Small intestine (tissue), 16 donors: ENCODE measurements around the gene SHOC1. TPM values are rescaled to one million over a fixed set of nuclear protein-coding genes. Genes with fewer than 3 reads are reported as not detected.

Experiments used
- DNase-seq, 2 donors: peaks; one replicate each; pipeline versions ENCODE4 v3.0.0 to v3.0.0-alpha.2; 2013
- FAIRE-seq: peaks from 2 replicates; lab custom pipeline; 2012; peaks lifted over from hg19 to GRCh38; lab: Jason Lieb, UNC
- H3K27ac ChIP-seq, 3 donors: one replicate each; pipeline ENCODE4 v1.5.1; 2013; ENCODE audit warnings: low read length in 2 of 3, mild to moderate bottlenecking in 2 of 3, control low read depth in 1 of 3, inconsistent platforms in 1 of 3, low read depth in 1 of 3, moderate library complexity in 1 of 3
- H3K27me3 ChIP-seq, 3 donors: one replicate each; pipeline ENCODE4 v1.6.1; 2013; ENCODE audit warnings: low read length in 3 of 3, inconsistent platforms in 1 of 3; ENCODE audit not compliant: control insufficient read depth in 3 of 3, insufficient read depth in 3 of 3
- H3K36me3 ChIP-seq, 3 donors: one replicate each; pipeline ENCODE4 v1.6.1; 2013; ENCODE audit warnings: low read length in 3 of 3, inconsistent platforms in 1 of 3, low read depth in 1 of 3, mild to moderate bottlenecking in 1 of 3, moderate library complexity in 1 of 3; ENCODE audit not compliant: control insufficient read depth in 3 of 3, insufficient read depth in 2 of 3
- H3K4me1 ChIP-seq, 3 donors: one replicate each; pipeline ENCODE4 v1.6.1; 2013; ENCODE audit warnings: low read length in 2 of 3, inconsistent platforms in 1 of 3, low read depth in 1 of 3, mild to moderate bottlenecking in 1 of 3, moderate library complexity in 1 of 3; ENCODE audit not compliant: control insufficient read depth in 3 of 3, insufficient read depth in 2 of 3
- H3K4me3 ChIP-seq, 3 donors: one replicate each; pipeline ENCODE4 v1.5.1; 2013; ENCODE audit warnings: low read length in 3 of 3, control low read depth in 1 of 3, inconsistent platforms in 1 of 3, low read depth in 1 of 3, mild to moderate bottlenecking in 1 of 3, moderate library complexity in 1 of 3
- H3K9me3 ChIP-seq, 2 donors: one replicate each; pipeline ENCODE4 v1.6.1; 2013; ENCODE audit warnings: low read depth in 1 of 2, low read length in 1 of 2; ENCODE audit not compliant: control insufficient read depth in 2 of 2, insufficient read depth in 1 of 2
- WGBS, 3 donors: extraction: QIAGEN DNeasy Blood & Tissue Kit; methylation state at CpG; one replicate each; pipeline ENCODE4 v1.1.7; 2013; 5-methylcytosine and 5-hydroxymethylcytosine counted together
- long read RNA-seq, 10 donors: transcript quantifications; one replicate each; lab custom pipeline, GENCODE V29; 2026
- polyA plus RNA-seq, 4 donors: library from polyadenylated mRNA; stranded (reverse) in 3 of 4; unstranded in 1 of 4; fragments of 200-250 nt in 3 of 4; fragments of 120-200 nt in 1 of 4; gene quantifications; one replicate each; pipeline versions ENCODE4 v1.2.1 to v1.2.3, GENCODE V29; 2013
- donor health status: healthy with polysubstance abuse.
- donor health status: control.
- donor health status: control.
- donor health status: Bipolar disorder and iron deficiency.
- donor health status: healthy.

SHOC1 gene
- under 1 TPM in 2 of 4 donors, not detected in 2; 0.04 to 0.12 TPM for polyA plus RNA-seq
- long read RNA-seq, donor 1 = 0 reads
- long read RNA-seq, donor 2 = 0 reads
- long read RNA-seq, donor 3 = 0 reads
- long read RNA-seq, donor 4 = 0 reads
- long read RNA-seq, donor 5 = 0 reads
- long read RNA-seq, donor 6 = 0 reads
- long read RNA-seq, donor 7 = 0 reads
- long read RNA-seq, donor 8 = 0 reads
- long read RNA-seq, donor 9 = 0 reads
- long read RNA-seq, donor 10 = 0 reads

GRCh38 chr9:111794835-111795556 is at the start of gene SHOC1:
TSS of gene SHOC1 (minus strand) at chr9:111794937. CDS start at chr9:111791418, 3,519 bp downstream.
- Histone ChIP-seq H3K9me3 (peaks cover 0 to 9% of the 10 kb centered on the region in 2 donors), H3K4me3 (peak within 1 kb of the TSS in 1 of 3 donors; percentile 17), H3K27ac (no peak within 1 kb of the TSS), H3K4me1 (no peaks in the 10 kb centered on the region), H3K36me3 (peaks cover 0 to 5% (median 0%) of the 10 kb centered on the region in 3 donors), H3K27me3 (no peaks in the 10 kb centered on the region)
- peak in 1 of 2 donors; percentile 56 for DNase-seq
- 88 to 89% (median 89%) methylated on average over 28 to 29 of the region's 29 CpGs for WGBS, 3 donors
- no peak for FAIRE-seq

- H3K36me3 ChIP-seq = no peaks in the 10 kb centered on the region
- 86 to 90% (median 89%) methylated on average over 3 of the region's 3 CpGs for WGBS, 3 donors
- no peaks in the 10 kb centered on the region for H3K27me3 ChIP-seq
- H3K9me3 ChIP-seq = no peaks in the 10 kb centered on the region
- no peaks in the 10 kb centered on the region for H3K4me1 ChIP-seq
- FAIRE-seq = no peak
- H3K4me3 ChIP-seq = no peak overlapping the region
- DNase-seq = no peak
- H3K27ac ChIP-seq = no peak overlapping the region
Observed at GRCh38 chr9:111843971-111844370, 49.2 kb upstream of the SHOC1 start.

- FAIRE-seq (no peak), DNase-seq (no peak)
- Histone ChIP-seq H3K27ac (no peak overlapping the region), H3K9me3 (no peaks in the 10 kb centered on the region), H3K27me3 (no peaks in the 10 kb centered on the region), H3K36me3 (no peaks in the 10 kb centered on the region), H3K4me1 (no peaks in the 10 kb centered on the region), H3K4me3 (no peak overlapping the region)
- 91 to 92% (median 92%) methylated on average over 1 of the region's 1 CpG for WGBS, 3 donors
Observed at GRCh38 chr9:111842313-111842712, 47.6 kb upstream of the SHOC1 start.

- Histone ChIP-seq H3K27me3 (no peaks in the 10 kb centered on the region), H3K27ac (no peak overlapping the region), H3K9me3 (no peaks in the 10 kb centered on the region), H3K4me1 (no peaks in the 10 kb centered on the region), H3K4me3 (no peak overlapping the region), H3K36me3 (no peaks in the 10 kb centered on the region)
- DNase-seq (no peak), FAIRE-seq (no peak)
- WGBS, 3 donors = 82 to 91% (median 87%) methylated on average over 1 of the region's 1 CpG
Observed at GRCh38 chr9:111840442-111840841, 45.7 kb upstream of the SHOC1 start.

- Histone ChIP-seq H3K9me3 (no peaks in the 10 kb centered on the region), H3K36me3 (no peaks in the 10 kb centered on the region), H3K27ac (no peak overlapping the region), H3K4me1 (no peaks in the 10 kb centered on the region), H3K4me3 (no peak overlapping the region), H3K27me3 (no peaks in the 10 kb centered on the region)
- FAIRE-seq = no peak
- no peak for DNase-seq
- 79 to 93% (median 86%) methylated on average over 2 of the region's 2 CpGs for WGBS, 3 donors
Observed at GRCh38 chr9:111839987-111840386, 45.2 kb upstream of the SHOC1 start.

- WGBS, 3 donors = 60 to 77% (median 75%) methylated on average over 6 of the region's 6 CpGs
- no peak overlapping the region for H3K4me3 ChIP-seq
- FAIRE-seq (no peak), DNase-seq (peak in 1 of 2 donors; percentile 12)
- no peaks in the 10 kb centered on the region for H3K36me3 ChIP-seq
- H3K9me3 ChIP-seq = no peaks in the 10 kb centered on the region
- no peaks in the 10 kb centered on the region for H3K27me3 ChIP-seq
- no peak overlapping the region for H3K27ac ChIP-seq
- no peaks in the 10 kb centered on the region for H3K4me1 ChIP-seq
Observed at GRCh38 chr9:111839387-111839786, 44.6 kb upstream of the SHOC1 start.

- no peaks in the 10 kb centered on the region for H3K9me3 ChIP-seq
- no peak overlapping the region for H3K4me3 ChIP-seq
- H3K27ac ChIP-seq = no peak overlapping the region
- FAIRE-seq = no peak
- DNase-seq = no peak
- no peaks in the 10 kb centered on the region for H3K36me3 ChIP-seq
- H3K27me3 ChIP-seq = no peaks in the 10 kb centered on the region
- 49 to 82% (median 57%) methylated on average over 2 of the region's 2 CpGs for WGBS, 3 donors
- H3K4me1 ChIP-seq = no peaks in the 10 kb centered on the region
Observed at GRCh38 chr9:111838439-111838838, 43.7 kb upstream of the SHOC1 start.

GRCh38 chr9:111836311-111836710 is 41.6 kb upstream of the SHOC1 start:
- WGBS, 3 donors = 45 to 52% (median 49%) methylated on average over 2 of the region's 2 CpGs
- FAIRE-seq (no peak), DNase-seq (no peak)
- no peaks in the 10 kb centered on the region for H3K36me3 ChIP-seq
- H3K4me3 ChIP-seq = no peak overlapping the region
- H3K27me3 ChIP-seq = no peaks in the 10 kb centered on the region
- no peaks in the 10 kb centered on the region for H3K9me3 ChIP-seq
- H3K4me1 ChIP-seq = no peaks in the 10 kb centered on the region
- H3K27ac ChIP-seq = no peak overlapping the region
